Glutamatergic neuron (in vitro differentiated cells): Measurements from ENCODE around the gene PPP1R12C. TPM values are rescaled to one million over a fixed set of nuclear protein-coding genes. Genes with fewer than 3 reads are reported as not detected.

Source experiments
- DNase-seq: peaks from one replicate; pipeline ENCODE4 v3.0.0; 2022
- H3K27ac Mint-ChIP-seq: one replicate; pipeline ENCODE4 v1.8.0; 2020; ENCODE audit warnings: mild to moderate bottlenecking, mixed read lengths, inconsistent platforms; ENCODE audit not compliant: unreplicated experiment
- H3K27me3 Mint-ChIP-seq: one replicate; pipeline ENCODE4 v1.8.0; 2020; ENCODE audit warnings: mild to moderate bottlenecking, moderate library complexity, mixed read lengths, inconsistent platforms; ENCODE audit not compliant: unreplicated experiment
- H3K36me3 Mint-ChIP-seq: one replicate; pipeline ENCODE4 v1.8.0; 2020; ENCODE audit warnings: mild to moderate bottlenecking, mixed read lengths, inconsistent platforms; ENCODE audit not compliant: unreplicated experiment
- H3K4me1 Mint-ChIP-seq: one replicate; pipeline ENCODE4 v1.8.0; 2020; ENCODE audit warnings: mild to moderate bottlenecking, low read depth, mixed read lengths, inconsistent platforms; ENCODE audit not compliant: unreplicated experiment
- H3K4me3 Mint-ChIP-seq: one replicate; pipeline ENCODE4 v1.8.0; 2020; ENCODE audit warnings: mild to moderate bottlenecking, mixed read lengths, inconsistent platforms; ENCODE audit not compliant: unreplicated experiment
- H3K9me3 Mint-ChIP-seq: one replicate; pipeline ENCODE4 v1.8.0; 2020; ENCODE audit warnings: mild to moderate bottlenecking, moderate library complexity, mixed read lengths, inconsistent platforms; ENCODE audit not compliant: unreplicated experiment
- microRNA-seq: library from miRNA; unstranded; fragments of <30 nt; microRNA quantifications from one replicate; pipeline ENCODE4, GENCODE V29; 2020; ENCODE audit not compliant: unreplicated experiment
- total RNA-seq: library from RNA; stranded (reverse); fragmentation: NEBNext Ultra II Directional; extraction: Animal tissue kit (Norgen Biotek cat#: 25700); gene quantifications from one replicate; pipeline ENCODE4 v1.2.1, GENCODE V29; 2021; ENCODE audit not compliant: unreplicated experiment
- TF ChIP-seq, protein P1 (sequence below): fragments of 200-600 bp; sonication (generic); IDR thresholded peaks from one replicate; pipeline ENCODE4 v1.5.0; 2021; ENCODE audit not compliant: partially characterized antibody, unreplicated experiment

Gene PPP1R12C
- total RNA-seq, 1 donor from 2014 or later = 150 TPM

DNA sequence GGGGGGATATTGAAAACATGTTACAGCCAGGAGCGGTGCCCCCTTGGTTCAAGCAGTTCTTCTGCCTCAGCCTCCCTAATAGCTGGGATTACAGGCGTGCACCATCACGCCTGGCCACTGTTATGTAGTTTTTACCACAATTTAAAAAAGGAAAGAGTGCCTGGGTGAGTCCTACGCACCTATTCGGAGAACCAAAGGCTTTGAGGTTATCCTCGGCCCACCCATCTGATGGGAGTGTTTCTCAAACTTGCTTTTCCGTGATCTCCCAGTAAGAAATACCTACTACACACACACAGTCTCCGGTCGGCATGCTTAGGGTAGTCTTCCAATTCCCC is 75.1 kb downstream of the PPP1R12C start:
- no peak for DNase-seq
- Mint-ChIP-seq H3K27ac (no peak overlapping the region), H3K9me3 (peaks cover 6% of the 10 kb centered on the region), H3K27me3 (peaks cover 2% of the 10 kb centered on the region), H3K4me1 (no peaks in the 10 kb centered on the region), H3K36me3 (peaks cover 4% of the 10 kb centered on the region), H3K4me3 (no peak overlapping the region)
- TF ChIP-seq, protein P1, sequence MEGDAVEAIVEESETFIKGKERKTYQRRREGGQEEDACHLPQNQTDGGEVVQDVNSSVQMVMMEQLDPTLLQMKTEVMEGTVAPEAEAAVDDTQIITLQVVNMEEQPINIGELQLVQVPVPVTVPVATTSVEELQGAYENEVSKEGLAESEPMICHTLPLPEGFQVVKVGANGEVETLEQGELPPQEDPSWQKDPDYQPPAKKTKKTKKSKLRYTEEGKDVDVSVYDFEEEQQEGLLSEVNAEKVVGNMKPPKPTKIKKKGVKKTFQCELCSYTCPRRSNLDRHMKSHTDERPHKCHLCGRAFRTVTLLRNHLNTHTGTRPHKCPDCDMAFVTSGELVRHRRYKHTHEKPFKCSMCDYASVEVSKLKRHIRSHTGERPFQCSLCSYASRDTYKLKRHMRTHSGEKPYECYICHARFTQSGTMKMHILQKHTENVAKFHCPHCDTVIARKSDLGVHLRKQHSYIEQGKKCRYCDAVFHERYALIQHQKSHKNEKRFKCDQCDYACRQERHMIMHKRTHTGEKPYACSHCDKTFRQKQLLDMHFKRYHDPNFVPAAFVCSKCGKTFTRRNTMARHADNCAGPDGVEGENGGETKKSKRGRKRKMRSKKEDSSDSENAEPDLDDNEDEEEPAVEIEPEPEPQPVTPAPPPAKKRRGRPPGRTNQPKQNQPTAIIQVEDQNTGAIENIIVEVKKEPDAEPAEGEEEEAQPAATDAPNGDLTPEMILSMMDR = no peak

DNA sequence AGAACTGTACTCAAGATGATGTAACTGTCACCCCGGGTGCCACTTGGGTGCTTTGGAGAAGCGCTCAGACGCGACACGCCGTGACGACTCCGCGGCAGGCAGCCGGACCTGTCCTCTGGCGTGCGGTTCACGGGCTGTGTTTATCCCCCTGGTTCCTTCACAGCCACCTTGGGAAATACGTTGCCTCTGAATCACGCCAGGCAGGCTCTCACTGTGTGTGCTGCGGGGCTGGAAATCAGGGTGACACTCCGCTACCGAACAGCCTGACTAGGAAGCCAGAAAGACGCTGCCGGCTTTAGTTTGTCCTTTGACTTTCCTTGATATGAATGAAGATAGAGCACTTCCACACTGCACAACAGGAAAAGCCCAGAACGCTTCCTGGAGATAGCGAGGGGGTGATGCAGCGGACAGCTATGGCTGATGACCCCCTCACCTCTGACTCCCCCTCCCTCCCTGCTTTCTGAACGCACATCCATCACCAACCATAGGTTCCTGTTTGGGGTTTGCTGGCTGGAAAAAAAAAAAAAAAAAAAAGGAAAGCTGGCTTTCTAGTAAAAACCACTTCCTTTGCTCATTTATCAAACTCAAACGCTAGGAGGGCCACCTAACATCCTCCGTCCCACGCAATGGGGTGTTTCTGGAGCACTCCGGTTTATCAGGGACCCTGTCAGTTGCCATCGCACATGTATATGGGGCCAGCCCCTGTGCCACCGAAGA is 75.7 kb downstream of the PPP1R12C start:
- TF ChIP-seq, protein P1 = no peak
- no peak overlapping the region for H3K27ac Mint-ChIP-seq
- peaks cover 6% of the 10 kb centered on the region for H3K9me3 Mint-ChIP-seq

DNA sequence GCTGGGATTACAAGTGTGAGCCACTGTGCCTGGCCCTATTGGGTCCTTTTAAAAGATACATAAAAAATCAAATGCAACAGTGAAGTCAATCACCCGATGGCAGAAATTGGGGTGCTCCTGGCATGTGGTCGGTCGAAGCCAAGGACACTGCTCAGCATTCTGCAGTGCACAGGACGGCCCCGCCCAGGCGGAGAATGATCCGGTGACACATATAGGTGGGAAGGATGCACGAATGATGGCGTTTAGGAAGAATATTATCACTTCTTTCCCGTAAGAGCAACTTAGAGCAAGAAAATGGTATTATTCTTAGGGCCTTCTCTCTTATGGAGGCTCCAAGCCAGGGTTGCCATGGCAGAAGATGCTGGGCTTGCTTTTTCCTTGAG is 76.2 kb downstream of the PPP1R12C start:
- no peak for DNase-seq
- Mint-ChIP-seq H3K27me3 (peaks cover 2% of the 10 kb centered on the region), H3K4me1 (no peaks in the 10 kb centered on the region), H3K36me3 (peaks cover 4% of the 10 kb centered on the region), H3K9me3 (peaks cover 6% of the 10 kb centered on the region), H3K4me3 (no peak overlapping the region), H3K27ac (no peak overlapping the region)
- TF ChIP-seq, protein P1 = no peak

More for the DNA sequence above, 75.7 kb downstream of the PPP1R12C start:
- no peaks in the 10 kb centered on the region for H3K4me1 Mint-ChIP-seq
- H3K4me3 Mint-ChIP-seq = no peak overlapping the region
- H3K36me3 Mint-ChIP-seq = peaks cover 4% of the 10 kb centered on the region
- peaks cover 2% of the 10 kb centered on the region for H3K27me3 Mint-ChIP-seq
- no peak for DNase-seq

Small RNA genes within 50 kb of the gene (microRNA-seq; reads per million reads assigned to microRNA genes)
- gene MIR7975 = not detected

Other genes starting within 250 kb of the PPP1R12C start
- gene FCAR, start 243.4 kb downstream of the PPP1R12C start, total RNA-seq = not detected
- gene NCR1, start 211.5 kb downstream of the PPP1R12C start, total RNA-seq = not detected
- gene NLRP7, start 170.1 kb downstream of the PPP1R12C start, total RNA-seq = not detected
- 34.2 TPM for gene NLRP2, start 151.3 kb downstream of the PPP1R12C start, total RNA-seq
- 0.42 TPM for gene GP6, start 79.4 kb downstream of the PPP1R12C start, total RNA-seq
- 17.9 TPM for gene RDH13, start 54.5 kb downstream of the PPP1R12C start, total RNA-seq
- 114 TPM for gene EPS8L1, start 41.8 kb downstream of the PPP1R12C start, total RNA-seq
- 19.3 TPM for gene TNNT1, start 31.6 kb upstream of the PPP1R12C start, total RNA-seq
- gene TNNI3, start 40.1 kb upstream of the PPP1R12C start, total RNA-seq = 3.3 TPM
- gene DNAAF3, start 49.0 kb upstream of the PPP1R12C start, total RNA-seq = 2.4 TPM
- 23.7 TPM for gene SYT5, start 62.7 kb upstream of the PPP1R12C start, total RNA-seq
- gene PTPRH, start 91.9 kb upstream of the PPP1R12C start, total RNA-seq = 7.4 TPM
- gene TMEM86B, start 111.1 kb upstream of the PPP1R12C start, total RNA-seq = 7.6 TPM
- 82.3 TPM for gene PPP6R1, start 141.4 kb upstream of the PPP1R12C start, total RNA-seq
- 41.5 TPM for gene HSPBP1, start 162.5 kb upstream of the PPP1R12C start, total RNA-seq
- gene BRSK1, start 166.4 kb upstream of the PPP1R12C start, total RNA-seq = 223 TPM
- gene TMEM150B, start 207.7 kb upstream of the PPP1R12C start, total RNA-seq = not detected
- 105 TPM for gene KMT5C, start 222.2 kb upstream of the PPP1R12C start, total RNA-seq
- gene COX6B2, start 237.1 kb upstream of the PPP1R12C start, total RNA-seq = 2.8 TPM
- 0.17 TPM for gene GARIN5B, start 245.6 kb upstream of the PPP1R12C start, total RNA-seq